Aorta (tissue), 5 donors: ENCODE measurements around the gene AP5Z1. TPM values are rescaled to one million over a fixed set of nuclear protein-coding genes. Genes with fewer than 3 reads are reported as not detected.

Source experiments
- ATAC-seq: fragments of 200-7000 bp; cut with Tn5 transposase; one replicate; pipeline ENCODE4 v1.9.1; 2022; ENCODE audit warnings: moderate library complexity; ENCODE audit not compliant: low FRiP score
- DNase-seq, 2 donors: peaks; one replicate each; pipeline ENCODE4 v3.0.0-alpha.2; 2020
- H3K27ac ChIP-seq, 2 donors: one replicate each; pipeline ENCODE4 v1.5.1; 2013; ENCODE audit warnings: low read length in 2 of 2, mild to moderate bottlenecking in 2 of 2, moderate library complexity in 2 of 2, control low read depth in 1 of 2, inconsistent platforms in 1 of 2, low read depth in 1 of 2
- H3K27me3 ChIP-seq, 2 donors: one replicate each; pipeline ENCODE4 v1.6.1; 2013; ENCODE audit warnings: control low read depth in 1 of 2, low read length in 1 of 2, mild to moderate bottlenecking in 1 of 2, moderate library complexity in 1 of 2; ENCODE audit not compliant: insufficient read depth in 2 of 2, control insufficient read depth in 1 of 2
- H3K36me3 ChIP-seq, 2 donors: one replicate each; pipeline ENCODE4 v1.6.1; 2013; ENCODE audit warnings: control low read depth in 1 of 2, low read length in 1 of 2, mild to moderate bottlenecking in 1 of 2; ENCODE audit not compliant: insufficient read depth in 2 of 2, control insufficient read depth in 1 of 2
- H3K4me1 ChIP-seq, 2 donors: one replicate each; pipeline ENCODE4 v1.6.1; 2013; ENCODE audit warnings: low read length in 2 of 2, control low read depth in 1 of 2, mild to moderate bottlenecking in 1 of 2, moderate library complexity in 1 of 2; ENCODE audit not compliant: insufficient read depth in 2 of 2, control insufficient read depth in 1 of 2
- H3K4me3 ChIP-seq, 2 donors: one replicate each; pipeline ENCODE4 v1.5.1; 2013; ENCODE audit warnings: low read length in 2 of 2, control low read depth in 1 of 2, mild to moderate bottlenecking in 1 of 2
- H3K9me3 ChIP-seq: one replicate; pipeline ENCODE4 v1.6.1; 2013; ENCODE audit warnings: mild to moderate bottlenecking, low read length; ENCODE audit not compliant: control insufficient read depth
- WGBS, 2 donors: extraction: QIAGEN DNeasy Blood & Tissue Kit; methylation state at CpG; one replicate each; pipeline ENCODE4 v1.1.7; 2013; 5-methylcytosine and 5-hydroxymethylcytosine counted together
- intact Hi-C, 2 donors: fragments of 100-400 bp; cut with DNase I; formaldehyde crosslinking; loops; one replicate each; pipeline versions ENCODE4 v1.14.2 to v1.15.0; 2022
- microRNA-seq, 2 donors: library from miRNA; unstranded; fragments of <30 nt; microRNA quantifications; one replicate each; pipeline ENCODE4 v1.2.0, GENCODE V29; 2020
- polyA plus RNA-seq, 2 donors: library from polyadenylated mRNA; stranded (reverse); fragments of 200-250 nt; gene quantifications; one replicate each; pipeline ENCODE4 v1.2.3, GENCODE V29; 2013
- total RNA-seq, 2 donors: library from RNA; stranded (reverse); fragmentation: NEBNext Ultra II Directional; extraction: Animal tissue kit (Norgen Biotek cat#: 25700); gene quantifications; one replicate each; pipeline ENCODE4 v1.2.1, GENCODE V29; 2021
- donor health status: healthy with polysubstance abuse.
- donor health status: Bipolar disorder and iron deficiency.
- donor health status: DM: no; HTN: no; CAD: no.
- donor health status: DM: no; HTN: no; CAD: no.
- donor health status: DM: yes; HTN: yes; CAD: no.

Gene AP5Z1
- total and polyA plus RNA-seq, 4 donors = 12.5 to 99.9 (median 38.0) TPM

DNA sequence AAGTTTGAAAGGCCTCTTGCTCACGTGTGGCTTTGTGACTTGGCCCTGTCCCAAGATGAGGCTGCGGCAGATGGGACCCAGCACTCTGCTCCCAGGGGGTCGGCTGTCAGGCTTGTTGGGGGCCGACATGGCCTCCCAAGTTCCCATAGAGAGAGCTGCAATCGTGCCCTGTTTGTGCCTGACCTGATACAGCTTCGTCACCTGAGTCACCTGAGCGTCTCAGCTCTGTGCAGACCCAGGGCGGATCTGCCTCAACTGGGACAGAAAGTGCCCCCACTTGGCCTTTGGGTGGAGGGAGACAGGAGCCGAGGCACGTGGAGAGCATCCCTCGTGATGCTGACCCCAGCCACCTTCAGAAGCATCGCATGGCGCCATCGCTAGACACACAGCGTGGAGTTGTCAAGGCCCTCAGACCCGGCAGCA lies 64.7 kb downstream of the AP5Z1 start:
- Histone ChIP-seq H3K4me3 (no peak overlapping the region), H3K4me1 (no peaks in the 10 kb centered on the region), H3K27me3 (no peaks in the 10 kb centered on the region), H3K27ac (no peak overlapping the region), H3K9me3 (no peaks in the 10 kb centered on the region), H3K36me3 (no peaks in the 10 kb centered on the region)
- no peak for DNase-seq
- WGBS, 2 donors = 88 to 90% methylated on average over 16 of the region's 16 CpGs
- ATAC-seq = no peak
- intact Hi-C loops = no loop called here

Small RNA genes lying within 50 kb of the gene (microRNA-seq; reads per million reads assigned to microRNA genes)
- gene MIR4656 = 0 reads per million in 2 donors

Other genes starting within 250 kb of the AP5Z1 start
- gene FOXK1, start 93.3 kb upstream of the AP5Z1 start, total RNA-seq = 10 to 100 TPM; 41.4 to 47.5 TPM
- gene FOXK1, start 93.3 kb upstream of the AP5Z1 start, polyA plus RNA-seq = 1 to 10 TPM; 5.1 to 8.7 TPM
- under 1 TPM; 0.26 to 0.54 TPM for gene PAPOLB, start 86.4 kb downstream of the AP5Z1 start, total RNA-seq
- gene PAPOLB, start 86.4 kb downstream of the AP5Z1 start, polyA plus RNA-seq = under 1 TPM in 1 of 2 donors, not detected in 1; 0.25 TPM
- gene RADIL, start 108.1 kb downstream of the AP5Z1 start, total RNA-seq = 10 to 100 TPM in 1 of 2 donors, 1 to 10 TPM in 1; 4.0 to 11.0 TPM
- 10 to 100 TPM in 1 of 2 donors, under 1 TPM in 1; 0.25 to 15.0 TPM for gene RADIL, start 108.1 kb downstream of the AP5Z1 start, polyA plus RNA-seq
- not detected for gene MMD2, start 183.6 kb downstream of the AP5Z1 start, total RNA-seq
- gene MMD2, start 183.6 kb downstream of the AP5Z1 start, polyA plus RNA-seq = not detected